ENCODE results near the gene METTL6.

- TF ChIP-seq, protein P1, sequence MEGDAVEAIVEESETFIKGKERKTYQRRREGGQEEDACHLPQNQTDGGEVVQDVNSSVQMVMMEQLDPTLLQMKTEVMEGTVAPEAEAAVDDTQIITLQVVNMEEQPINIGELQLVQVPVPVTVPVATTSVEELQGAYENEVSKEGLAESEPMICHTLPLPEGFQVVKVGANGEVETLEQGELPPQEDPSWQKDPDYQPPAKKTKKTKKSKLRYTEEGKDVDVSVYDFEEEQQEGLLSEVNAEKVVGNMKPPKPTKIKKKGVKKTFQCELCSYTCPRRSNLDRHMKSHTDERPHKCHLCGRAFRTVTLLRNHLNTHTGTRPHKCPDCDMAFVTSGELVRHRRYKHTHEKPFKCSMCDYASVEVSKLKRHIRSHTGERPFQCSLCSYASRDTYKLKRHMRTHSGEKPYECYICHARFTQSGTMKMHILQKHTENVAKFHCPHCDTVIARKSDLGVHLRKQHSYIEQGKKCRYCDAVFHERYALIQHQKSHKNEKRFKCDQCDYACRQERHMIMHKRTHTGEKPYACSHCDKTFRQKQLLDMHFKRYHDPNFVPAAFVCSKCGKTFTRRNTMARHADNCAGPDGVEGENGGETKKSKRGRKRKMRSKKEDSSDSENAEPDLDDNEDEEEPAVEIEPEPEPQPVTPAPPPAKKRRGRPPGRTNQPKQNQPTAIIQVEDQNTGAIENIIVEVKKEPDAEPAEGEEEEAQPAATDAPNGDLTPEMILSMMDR (IDR thresholded peaks at IDR 0.05) = no peak
- no peak for TF ChIP-seq EZH2 (IDR thresholded peaks at IDR 0.05; ENCODE audit: borderline replicate concordance, insufficient read depth, low read depth, low read length, poor library complexity, severe bottlenecking)
Observed at GRCh38 chr3:15390460-15390859, 36.9 kb downstream of the METTL6 start.

Data from B cell (primary cell).